Measurements from ENCODE around the gene TMOD3.

The TMOD3 gene

GRCh38 chr15:51908316-51908715 is 78.9 kb downstream of the TMOD3 start:
- DNase-seq (ENCODE audit: low read depth): no peak

GRCh38 chr15:51909584-51909983 is 80.1 kb downstream of the TMOD3 start:
- DNase-seq (ENCODE audit: low read depth): no peak

GRCh38 chr15:51912528-51912927 is 83.1 kb downstream of the TMOD3 start:
- no peak for DNase-seq (ENCODE audit: low read depth)

GRCh38 chr15:51917493-51917892 is 88.0 kb downstream of the TMOD3 start:
- no peak for DNase-seq (ENCODE audit: low read depth)

GRCh38 chr15:51924156-51925068 is 95.0 kb downstream of the TMOD3 start:
- DNase-seq (ENCODE audit: low read depth): no peak

- no peak for DNase-seq (ENCODE audit: low read depth)
Observed at GRCh38 chr15:51926809-51927208, 97.4 kb downstream of the TMOD3 start.

GRCh38 chr15:51931016-51931415 is 101.6 kb downstream of the TMOD3 start:
- no peak for DNase-seq (ENCODE audit: low read depth)

GRCh38 chr15:51931638-51932037 is 102.2 kb downstream of the TMOD3 start:
- DNase-seq (ENCODE audit: low read depth): no peak

- DNase-seq (ENCODE audit: low read depth): no peak
Observed at GRCh38 chr15:51932161-51932560, 102.7 kb downstream of the TMOD3 start.

- DNase-seq (ENCODE audit: low read depth): no peak
Observed at GRCh38 chr15:51935466-51936104, 106.1 kb downstream of the TMOD3 start.

GRCh38 chr15:51936105-51936478 is 106.6 kb downstream of the TMOD3 start:
- DNase-seq (ENCODE audit: low read depth): no peak

- DNase-seq (ENCODE audit: low read depth): no peak
Observed at GRCh38 chr15:51938286-51938685, 108.8 kb downstream of the TMOD3 start.

GRCh38 chr15:51939216-51939615 is 109.8 kb downstream of the TMOD3 start:
- no peak for DNase-seq (ENCODE audit: low read depth)

- DNase-seq (ENCODE audit: low read depth): no peak
Observed at GRCh38 chr15:51947124-51947523, 117.7 kb downstream of the TMOD3 start.

GRCh38 chr15:51952805-51953204 is 123.4 kb downstream of the TMOD3 start:
- no peak for DNase-seq (ENCODE audit: low read depth)

GRCh38 chr15:51955504-51955903 is 126.1 kb downstream of the TMOD3 start:
- no peak for DNase-seq (ENCODE audit: low read depth)
